Upper lobe of left lung (tissue), 6 donors: ENCODE results near the gene ATP9A. TPM values are rescaled to one million over a fixed set of nuclear protein-coding genes. Genes with fewer than 3 reads are reported as not detected.
"Not testable (repeated sequence)": the region's sequence is repeated elsewhere in the genome, so short reads cannot be mapped to it uniquely, and the experiment has no call there.

Source experiments
- ATAC-seq, 2 donors: fragments of 200-7000 bp; cut with Tn5 transposase; one replicate each; pipeline ENCODE4 v1.9.1; 2022; ENCODE audit warnings: mild to moderate bottlenecking in 2 of 2, moderate library complexity in 2 of 2; ENCODE audit not compliant: low FRiP score in 2 of 2
- DNase-seq, 2 donors: peaks; one replicate each; pipeline ENCODE4 v3.0.0-alpha.2; 2019 to 2020
- H3K27ac ChIP-seq, 4 donors: fragments of 200-600 bp; sonication (generic); one replicate each; pipeline ENCODE4 v1.5.1; 2016 to 2019
- H3K27me3 ChIP-seq, 4 donors: fragments of 200-600 bp; sonication (generic); one replicate each; pipeline ENCODE4 v1.5.1; 2017 to 2019
- H3K36me3 ChIP-seq, 4 donors: fragments of 200-600 bp; sonication (generic); one replicate each; pipeline ENCODE4 v1.5.1; 2016 to 2019
- H3K4me1 ChIP-seq, 4 donors: fragments of 200-600 bp; sonication (generic); one replicate each; pipeline ENCODE4 v1.5.1; 2018 to 2019
- H3K4me3 ChIP-seq, 4 donors: fragments of 200-600 bp; sonication (generic); one replicate each; pipeline ENCODE4 v1.5.1; 2017 to 2019; ENCODE audit warnings: mild to moderate bottlenecking in 2 of 4, moderate library complexity in 1 of 4
- H3K9me3 ChIP-seq, 4 donors: fragments of 200-600 bp; sonication (generic); one replicate each; pipeline ENCODE4 v1.5.1; 2018 to 2019
- EP300 ChIP-seq, 4 donors: sonication (generic); formaldehyde crosslinking; IDR thresholded peaks; one replicate each; pipeline ENCODE4 v1.5.1; 2017; ENCODE audit warnings: antibody characterized with exemption in 4 of 4, control low read depth in 2 of 4
- POLR2A ChIP-seq, 4 donors: fragments of 450-650 bp; IDR thresholded peaks; one replicate each; pipeline ENCODE4 v1.5.1; 2016 to 2017; ENCODE audit warnings: antibody characterized with exemption in 4 of 4, mild to moderate bottlenecking in 2 of 4
- POLR2AphosphoS5 ChIP-seq, 2 donors: sonication (generic); formaldehyde crosslinking; IDR thresholded peaks; one replicate each; pipeline ENCODE4 v1.5.1; 2017; ENCODE audit warnings: antibody characterized with exemption in 2 of 2
- WGBS, 2 donors: methylation state at CpG; one replicate each; pipeline ENCODE4 v1.1.5; 2017 to 2018; 5-methylcytosine and 5-hydroxymethylcytosine counted together
- total RNA-seq, 6 donors: library from RNA; depleted of rRNA in 4 of 6; stranded (reverse); fragments of >200 nt in 4 of 6; gene quantifications; one replicate each; pipeline versions ENCODE4 v1.1.0 to v1.2.1, GENCODE V29; 2016 to 2021
- TF ChIP-seq, protein P1 (sequence below), 6 experiments: fragments of 450-650 bp in 4 of 6; fragments of 200-600 bp in 2 of 6; sonication (generic) in 2 of 6; IDR thresholded peaks; one replicate each; pipeline ENCODE4 v1.5.1; 2016 to 2019; ENCODE audit warnings: antibody characterized with exemption in 6 of 6
- donor health status: DM: no; HTN: no; CAD: no; lungs with moderate emphysema.
- donor health status: DM: no; HTN: yes; CAD: no; lungs with severe emphysema.

The ATP9A gene
- total RNA-seq, 6 donors from 2014 or later, result 15.7 to 31.3 (median 22.8) TPM

DNA sequence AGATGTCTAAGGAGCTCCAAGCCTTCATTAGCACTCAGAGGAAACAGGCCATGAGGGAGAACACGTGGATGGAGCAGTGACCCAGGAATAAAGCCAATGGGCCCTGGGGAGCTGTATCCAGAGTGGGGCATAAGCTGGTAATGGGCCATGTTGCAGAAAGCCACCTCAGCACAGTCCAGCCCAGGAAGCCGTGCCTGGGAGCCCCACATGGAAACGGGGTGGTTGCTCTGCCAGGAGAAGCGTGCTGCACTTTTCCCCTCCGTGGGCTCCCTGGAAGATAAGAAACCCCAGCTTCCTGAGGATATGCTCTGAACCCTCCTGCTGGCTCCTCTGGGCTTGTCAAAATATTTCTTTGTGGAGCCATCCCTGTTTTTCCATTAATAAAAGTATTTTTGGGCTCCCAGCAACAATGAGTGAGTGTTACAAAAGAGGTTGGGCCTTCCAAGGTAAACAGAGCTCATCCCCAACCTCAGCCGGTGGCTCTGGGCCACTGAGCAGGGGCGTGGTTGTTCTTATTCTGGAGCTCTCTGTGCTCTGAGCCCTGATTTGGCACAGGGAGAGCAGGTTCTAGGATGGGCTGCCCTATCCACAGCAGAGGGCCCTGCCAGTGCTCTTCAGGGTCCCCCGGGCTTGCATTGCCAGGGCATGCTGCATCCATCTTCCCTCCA is 194.5 kb downstream of the ATP9A start:
- ATAC-seq (peak; percentile 11 to 73), DNase-seq (no peak)
- H3K36me3 ChIP-seq, result no peaks in the 10 kb centered on the region
- TF ChIP-seq POLR2AphosphoS5 (IDR thresholded peaks at IDR 0.05) (no peak), POLR2A (IDR thresholded peaks at IDR 0.05) (no peak), EP300 (IDR thresholded peaks at IDR 0.05) (no peak)
- TF ChIP-seq, protein P1, sequence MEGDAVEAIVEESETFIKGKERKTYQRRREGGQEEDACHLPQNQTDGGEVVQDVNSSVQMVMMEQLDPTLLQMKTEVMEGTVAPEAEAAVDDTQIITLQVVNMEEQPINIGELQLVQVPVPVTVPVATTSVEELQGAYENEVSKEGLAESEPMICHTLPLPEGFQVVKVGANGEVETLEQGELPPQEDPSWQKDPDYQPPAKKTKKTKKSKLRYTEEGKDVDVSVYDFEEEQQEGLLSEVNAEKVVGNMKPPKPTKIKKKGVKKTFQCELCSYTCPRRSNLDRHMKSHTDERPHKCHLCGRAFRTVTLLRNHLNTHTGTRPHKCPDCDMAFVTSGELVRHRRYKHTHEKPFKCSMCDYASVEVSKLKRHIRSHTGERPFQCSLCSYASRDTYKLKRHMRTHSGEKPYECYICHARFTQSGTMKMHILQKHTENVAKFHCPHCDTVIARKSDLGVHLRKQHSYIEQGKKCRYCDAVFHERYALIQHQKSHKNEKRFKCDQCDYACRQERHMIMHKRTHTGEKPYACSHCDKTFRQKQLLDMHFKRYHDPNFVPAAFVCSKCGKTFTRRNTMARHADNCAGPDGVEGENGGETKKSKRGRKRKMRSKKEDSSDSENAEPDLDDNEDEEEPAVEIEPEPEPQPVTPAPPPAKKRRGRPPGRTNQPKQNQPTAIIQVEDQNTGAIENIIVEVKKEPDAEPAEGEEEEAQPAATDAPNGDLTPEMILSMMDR (IDR thresholded peaks at IDR 0.05), result no peak
- no peaks in the 10 kb centered on the region for H3K9me3 ChIP-seq
- no peak overlapping the region for H3K27ac ChIP-seq
- WGBS, 2 donors, result 73 to 75% methylated on average over 8 of the region's 8 CpGs
- no peak overlapping the region for H3K4me3 ChIP-seq
- H3K4me1 ChIP-seq, result no peaks in the 10 kb centered on the region
- H3K27me3 ChIP-seq, result no peaks in the 10 kb centered on the region

DNA sequence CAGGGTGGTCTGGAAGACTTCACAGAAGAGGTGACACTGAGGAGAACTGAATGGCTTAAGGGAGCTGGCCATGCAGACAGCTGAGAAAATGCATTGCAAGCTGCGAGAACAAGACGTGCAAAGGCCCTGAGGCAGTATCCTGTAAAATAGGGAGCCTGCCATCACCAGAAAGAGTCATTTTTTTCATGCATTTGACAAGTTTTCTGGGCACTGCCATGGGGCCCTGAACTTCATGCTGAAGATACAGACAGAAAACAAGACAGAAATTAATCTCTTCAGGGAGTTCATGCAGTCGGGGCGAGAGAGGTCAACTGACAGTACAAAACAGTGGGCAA is 196.8 kb downstream of the ATP9A start:
- Histone ChIP-seq H3K4me3 (no peak overlapping the region), H3K27ac (no peak overlapping the region), H3K27me3 (no peaks in the 10 kb centered on the region), H3K4me1 (no peaks in the 10 kb centered on the region), H3K36me3 (no peaks in the 10 kb centered on the region), H3K9me3 (no peaks in the 10 kb centered on the region)
- 86 to 97% methylated on average over 4 of the region's 4 CpGs for WGBS, 2 donors
- ATAC-seq, result no peak
- no peak for TF ChIP-seq EP300 (IDR thresholded peaks at IDR 0.05)
- TF ChIP-seq, protein P1 (IDR thresholded peaks at IDR 0.05), result no peak
- TF ChIP-seq POLR2A (IDR thresholded peaks at IDR 0.05), result no peak
- no peak for TF ChIP-seq POLR2AphosphoS5 (IDR thresholded peaks at IDR 0.05)
- DNase-seq, result no peak

DNA sequence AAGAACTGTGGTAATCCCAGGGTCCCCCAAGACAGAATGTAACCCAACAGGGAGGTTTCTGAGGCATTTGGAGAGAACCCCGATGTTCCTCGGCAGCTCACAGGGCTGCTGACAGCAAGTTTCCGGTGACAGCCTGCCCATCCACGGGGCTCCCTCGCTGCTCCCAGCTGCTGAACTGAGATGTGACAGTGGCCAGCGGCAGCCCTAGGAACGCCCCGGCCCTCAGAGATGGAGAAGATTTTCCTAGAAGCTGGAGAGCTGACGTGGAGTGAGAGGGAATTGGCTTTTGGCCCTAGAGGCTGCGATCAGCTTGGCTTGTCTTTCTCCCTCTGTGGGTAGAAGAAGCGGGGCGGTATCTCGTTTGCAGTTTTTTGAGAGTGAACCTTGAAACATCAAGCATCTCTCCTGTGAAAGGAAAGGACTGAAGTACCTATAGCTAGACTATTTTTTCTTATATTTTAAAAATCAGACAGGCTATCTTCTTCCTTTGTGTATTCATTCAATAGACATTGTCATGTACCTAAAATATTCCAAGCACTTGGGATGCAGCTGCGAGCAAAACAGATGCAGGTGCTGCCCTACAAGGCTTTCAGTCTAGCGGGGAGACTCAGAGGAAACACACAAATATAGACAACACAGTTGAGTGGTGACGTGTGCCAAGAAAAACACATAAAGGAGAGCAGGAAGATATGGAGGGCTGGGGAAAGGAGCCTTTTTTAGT is 197.3 kb downstream of the ATP9A start:
- Histone ChIP-seq H3K9me3 (no peaks in the 10 kb centered on the region), H3K4me1 (no peaks in the 10 kb centered on the region), H3K27ac (no peak overlapping the region), H3K4me3 (no peak overlapping the region), H3K36me3 (no peaks in the 10 kb centered on the region), H3K27me3 (no peaks in the 10 kb centered on the region)
- DNase-seq, result no peak
- peak in 1 of 2 donors; percentile 69 for ATAC-seq
- WGBS, 2 donors, result 56 to 65% methylated on average over 15 to 16 of the region's 16 CpGs
- no peak for TF ChIP-seq POLR2AphosphoS5 (IDR thresholded peaks at IDR 0.05)
- TF ChIP-seq, protein P1 (IDR thresholded peaks at IDR 0.05), result no peak

DNA sequence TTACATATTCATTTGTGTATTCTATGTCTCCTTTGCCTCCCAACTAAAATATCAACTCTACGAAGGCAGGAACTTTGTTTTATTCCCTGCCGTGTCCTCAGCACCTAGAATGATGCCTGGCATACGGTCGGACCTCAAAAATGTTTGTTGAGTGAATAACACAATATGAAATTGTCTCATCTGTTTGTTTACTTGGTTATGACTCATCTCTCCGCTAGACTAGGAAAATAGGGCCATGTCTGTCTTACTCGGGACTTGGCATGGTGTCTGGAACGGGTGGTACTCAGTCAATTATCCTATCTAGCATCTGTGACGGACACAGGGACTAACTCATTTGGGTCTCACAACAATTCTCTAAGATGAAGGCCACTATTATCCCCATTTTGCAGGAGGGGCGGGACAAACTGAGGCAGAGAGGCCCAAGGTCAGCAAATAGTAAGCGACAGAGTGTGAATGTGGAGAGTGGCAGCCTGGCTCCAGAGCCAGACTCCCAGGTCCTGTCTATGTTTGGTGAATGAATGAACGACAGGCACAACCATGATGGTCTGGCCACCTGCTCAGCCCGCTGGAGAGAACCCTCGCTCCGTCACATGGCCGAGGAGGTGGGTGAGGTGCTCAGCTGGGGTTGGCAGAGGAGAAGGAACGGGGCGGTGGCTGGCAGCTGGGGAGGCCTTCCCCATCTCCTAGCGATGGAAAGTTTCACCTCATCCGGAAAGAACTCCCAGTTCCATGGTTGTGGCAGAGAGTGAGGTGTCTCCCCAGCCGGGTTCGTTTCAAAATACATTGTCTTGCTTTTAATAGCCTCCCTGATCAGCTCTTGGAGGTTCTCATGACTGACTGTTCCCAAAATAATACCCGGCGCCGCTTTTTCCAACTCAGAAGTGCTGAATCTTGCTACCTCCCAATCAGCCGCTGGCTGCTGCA is 198.1 kb downstream of the ATP9A start:
- DNase-seq, result no peak
- peak in 1 of 2 donors; percentile 20 for ATAC-seq
- no peak overlapping the region for H3K27ac ChIP-seq
- no peaks in the 10 kb centered on the region for H3K9me3 ChIP-seq
- H3K4me3 ChIP-seq, result no peak overlapping the region
- H3K36me3 ChIP-seq, result no peaks in the 10 kb centered on the region
- no peaks in the 10 kb centered on the region for H3K27me3 ChIP-seq
- TF ChIP-seq EP300 (IDR thresholded peaks at IDR 0.05), result no peak
- TF ChIP-seq, protein P1 (IDR thresholded peaks at IDR 0.05), result no peak
- 80 to 84% methylated on average over 25 of the region's 25 CpGs for WGBS, 2 donors
- H3K4me1 ChIP-seq, result no peaks in the 10 kb centered on the region

DNA sequence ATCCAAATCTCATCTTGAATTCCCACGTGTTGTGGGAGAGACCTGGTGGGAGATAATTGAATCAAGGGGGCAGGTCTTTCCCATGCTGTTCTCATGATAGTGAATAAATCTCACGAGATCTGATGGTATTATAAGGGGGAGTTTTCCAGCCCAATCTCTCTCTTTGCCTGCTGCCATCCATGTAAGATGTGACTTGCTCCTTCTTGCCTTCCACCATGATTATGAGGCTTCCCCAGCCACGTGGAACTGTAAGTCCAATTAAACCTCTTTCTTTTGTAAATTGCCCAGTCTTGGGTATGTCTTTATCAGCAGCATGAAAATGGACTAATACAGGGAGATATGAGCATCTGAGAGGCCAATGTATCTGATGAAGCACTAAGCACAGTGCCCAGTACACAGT is 199.7 kb downstream of the ATP9A start:
- 84 to 85% methylated on average over 3 of the region's 3 CpGs for WGBS, 2 donors
- not testable (repeated sequence) for H3K4me1 ChIP-seq, DNase-seq, H3K27me3 ChIP-seq, H3K9me3 ChIP-seq, H3K27ac ChIP-seq, ATAC-seq, H3K4me3 ChIP-seq, H3K36me3 ChIP-seq
